ENCODE data around the gene MTA1.

MTA1 gene

DNA sequence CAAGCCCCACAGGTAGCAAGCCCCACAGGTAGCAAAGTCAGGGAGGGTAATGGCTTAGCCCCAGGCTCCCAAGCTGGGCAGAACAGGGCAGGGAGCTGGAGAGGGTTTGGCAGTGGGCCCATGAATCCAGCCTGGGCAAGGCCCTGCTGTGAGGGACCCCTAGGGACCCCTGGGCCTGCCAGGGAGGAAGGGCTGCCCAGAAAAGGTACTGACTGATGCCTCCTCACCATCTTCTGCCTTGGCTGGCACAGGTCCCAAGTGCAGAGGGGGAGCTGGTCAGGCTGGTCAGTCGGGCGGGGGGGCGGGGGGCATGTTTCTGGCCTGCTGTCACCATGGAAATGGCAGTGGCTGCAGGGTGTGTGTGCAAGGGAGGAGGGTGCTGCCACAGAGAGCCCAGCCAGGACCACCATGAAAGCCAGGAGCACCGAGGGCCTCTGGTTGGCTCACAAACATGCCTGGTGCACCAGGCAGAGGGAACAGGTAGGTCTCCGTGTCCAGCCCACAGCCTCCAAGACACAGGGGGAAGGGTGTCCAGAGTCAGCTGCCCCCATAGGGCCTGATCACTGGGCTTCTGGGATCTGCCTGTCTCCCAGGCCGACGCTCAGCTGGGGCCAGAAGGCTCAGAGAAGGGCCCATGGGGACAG is 53.5 kb downstream of the MTA1 start:
- H3K9me3 ChIP-seq (ENCODE audit: insufficient read depth, low read depth, low read length) = no peaks in the 10 kb centered on the region
- no peak overlapping the region for H3K9ac ChIP-seq (ENCODE audit: low read depth, low read length)
- H3K4me3 ChIP-seq (ENCODE audit: low read length) = peak overlapping the region; percentile 51; the same call in 1 of the 2 replicates
- H3K4me1 ChIP-seq (ENCODE audit: insufficient read depth, low read length) = peaks cover 3% of the 10 kb centered on the region; the same call in 1 of the 2 replicates
- no peak overlapping the region for H3K27ac ChIP-seq (ENCODE audit: low read length)
- H3K36me3 ChIP-seq (ENCODE audit: insufficient read depth, low read depth, low read length) = peaks cover 12% of the 10 kb centered on the region; the same call in 1 of the 2 replicates
- H3K27me3 ChIP-seq (ENCODE audit: insufficient read depth, low read length) = peaks cover 35% of the 10 kb centered on the region

DNA sequence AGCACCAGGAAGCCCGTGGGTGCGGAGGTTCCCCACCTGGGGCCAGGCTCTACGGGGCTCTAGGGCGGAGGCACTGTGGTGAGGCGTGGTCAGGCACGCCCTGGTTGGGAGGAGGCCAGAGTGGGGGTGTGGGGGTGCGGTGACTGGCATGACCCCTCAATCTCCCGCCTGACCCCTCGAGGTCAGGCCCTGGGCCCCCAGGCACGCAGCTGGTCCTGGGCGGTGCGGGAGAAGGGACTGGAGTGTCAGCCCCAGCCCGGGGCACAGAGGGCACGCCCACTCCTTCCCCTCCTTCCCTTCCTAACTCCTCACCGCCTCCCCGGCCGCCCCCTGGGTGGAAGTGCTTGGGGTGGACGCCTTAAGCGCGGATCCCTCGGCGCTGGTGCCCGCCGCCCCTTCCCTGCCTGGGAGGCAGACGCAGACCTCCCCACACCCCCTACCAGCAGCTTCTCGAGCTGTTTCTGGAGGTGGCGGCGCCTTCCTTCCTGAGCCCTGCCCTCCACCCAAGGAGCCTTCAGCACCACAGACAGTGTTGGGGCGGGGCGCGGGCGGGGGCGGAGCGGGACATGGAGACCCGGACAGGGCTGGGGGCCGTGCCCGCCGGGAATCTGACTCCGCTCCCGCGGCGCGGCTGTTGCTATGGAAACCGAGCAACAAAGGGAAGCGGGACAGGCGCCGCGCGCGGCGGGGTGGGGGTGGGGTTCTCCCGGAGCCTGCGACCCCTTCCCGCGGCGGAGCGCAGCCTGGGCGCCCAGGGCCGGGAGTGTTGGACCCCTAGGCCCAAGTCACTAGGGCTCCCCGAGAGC is 54.3 kb downstream of the MTA1 start:
- Histone ChIP-seq H3K27me3 (ENCODE audit: insufficient read depth, low read length) (peaks cover 42% of the 10 kb centered on the region), H3K4me1 (ENCODE audit: insufficient read depth, low read length) (peaks cover 3% of the 10 kb centered on the region; the same call in 1 of the 2 replicates), H3K9ac (ENCODE audit: low read depth, low read length) (no peak overlapping the region), H3K36me3 (ENCODE audit: insufficient read depth, low read depth, low read length) (peaks cover 6% of the 10 kb centered on the region; the same call in 1 of the 2 replicates), H3K4me3 (ENCODE audit: low read length) (peak overlapping the region; percentile 57; the same call in 1 of the 2 replicates), H3K27ac (ENCODE audit: low read length) (no peak overlapping the region), H3K9me3 (ENCODE audit: insufficient read depth, low read depth, low read length) (no peaks in the 10 kb centered on the region)

DNA sequence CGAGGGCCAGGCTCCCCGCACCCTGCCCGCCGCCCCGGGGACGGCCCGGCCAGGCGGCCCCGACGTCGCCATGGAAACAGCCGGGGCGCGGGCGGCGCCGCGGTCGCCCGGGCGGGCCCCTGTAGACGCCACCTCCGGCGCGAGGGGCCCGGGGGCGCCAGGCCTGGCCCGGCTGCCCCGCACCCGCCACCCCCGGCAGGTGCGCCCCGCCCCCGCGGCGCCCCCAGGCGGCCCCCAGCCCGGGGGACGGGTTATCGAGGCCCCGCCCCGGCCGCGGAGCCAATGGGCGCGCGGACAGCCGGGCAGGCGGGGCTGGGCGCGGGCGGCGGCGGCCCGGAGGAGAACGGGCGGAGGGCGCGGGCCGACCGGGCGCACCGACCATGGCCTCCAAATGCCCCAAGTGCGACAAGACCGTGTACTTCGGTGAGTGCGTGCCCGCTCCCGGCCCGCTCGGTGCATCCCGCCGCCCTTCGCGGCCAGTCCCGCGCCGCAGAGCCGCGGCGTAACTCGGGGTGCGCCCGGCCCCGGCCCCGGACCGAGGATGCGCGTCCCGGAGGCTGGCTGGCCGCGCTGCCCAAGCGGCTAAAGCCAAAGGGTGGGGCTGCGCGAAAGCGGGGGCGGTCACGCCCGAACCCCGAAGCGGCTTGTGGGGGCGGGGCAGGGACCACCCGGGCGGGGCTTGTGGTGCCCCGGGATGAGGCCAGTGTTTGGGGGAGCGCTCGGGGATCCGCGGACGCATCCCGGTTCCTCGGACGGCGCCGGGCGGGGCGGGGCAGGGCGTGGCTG is 55.0 kb downstream of the MTA1 start, which contains the start of gene CRIP2:
Gene CRIP2 (plus strand): TSS at position 339 of the 786 bp plus-strand sequence. CDS start 42 bp downstream, at position 381.
- no peaks in the 10 kb centered on the region for H3K9me3 ChIP-seq (ENCODE audit: insufficient read depth, low read depth, low read length)
- peaks cover 50% of the 10 kb centered on the region for H3K27me3 ChIP-seq (ENCODE audit: insufficient read depth, low read length)
- H3K4me3 ChIP-seq (ENCODE audit: low read length) = peak within 1 kb of the TSS; percentile 58; the same call in 1 of the 2 replicates
- H3K4me1 ChIP-seq (ENCODE audit: insufficient read depth, low read length) = peaks cover 3% of the 10 kb centered on the region; the same call in 1 of the 2 replicates
- H3K27ac ChIP-seq (ENCODE audit: low read length) = no peak within 1 kb of the TSS
- peak within 1 kb of the TSS; percentile 15; the same call in 1 of the 2 replicates for H3K9ac ChIP-seq (ENCODE audit: low read depth, low read length)
- no peaks in the 10 kb centered on the region; the same call in 1 of the 2 replicates for H3K36me3 ChIP-seq (ENCODE audit: insufficient read depth, low read depth, low read length)

DNA sequence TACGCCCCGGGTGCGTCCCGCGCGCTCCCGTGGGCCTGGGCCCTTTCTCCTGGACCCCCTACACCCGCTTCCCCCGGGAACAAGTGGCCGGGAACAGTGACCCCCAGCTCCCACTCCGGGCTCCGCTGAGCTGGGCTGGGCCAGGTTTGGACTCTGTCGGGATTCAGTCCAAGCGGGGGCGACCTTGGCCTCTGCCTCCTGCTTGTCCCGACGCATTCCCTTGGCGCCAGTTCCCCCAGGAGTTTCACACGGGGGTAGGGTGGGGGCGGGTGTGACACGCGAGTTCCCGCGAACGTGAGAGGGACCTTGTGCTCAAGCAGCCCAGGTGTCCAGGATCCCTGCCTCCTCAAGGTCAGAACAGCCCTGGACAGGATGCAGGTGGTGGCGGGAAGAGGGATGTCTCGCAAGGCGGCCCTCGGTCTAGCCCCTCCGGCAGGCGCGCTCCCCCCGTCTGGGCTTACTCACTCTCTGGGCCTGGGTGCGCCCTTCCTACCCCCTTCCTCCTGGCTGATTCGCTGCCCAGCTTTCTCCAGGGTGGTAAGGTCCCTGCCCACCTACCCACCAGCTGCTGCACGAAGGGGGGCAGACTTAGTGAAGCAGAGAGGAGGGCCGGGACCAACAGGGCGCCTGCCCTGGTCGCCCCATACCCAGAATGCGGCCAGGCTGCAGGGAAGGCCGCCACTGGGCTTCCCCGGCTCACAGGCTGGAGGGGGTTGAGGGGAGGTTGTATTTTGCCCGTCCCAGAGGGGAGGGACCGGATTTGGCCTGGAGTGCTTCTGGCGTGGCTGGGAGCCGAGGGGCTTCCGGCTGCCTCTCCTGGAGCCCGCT is 55.9 kb downstream of the MTA1 start:
- H3K27me3 ChIP-seq (ENCODE audit: insufficient read depth, low read length) = peaks cover 58% of the 10 kb centered on the region
- H3K36me3 ChIP-seq (ENCODE audit: insufficient read depth, low read depth, low read length) = no peaks in the 10 kb centered on the region; the same call in 1 of the 2 replicates
- H3K9ac ChIP-seq (ENCODE audit: low read depth, low read length) = peak overlapping the region; percentile 15; the same call in 1 of the 2 replicates
- H3K4me1 ChIP-seq (ENCODE audit: insufficient read depth, low read length) = peaks cover 3% of the 10 kb centered on the region; the same call in 1 of the 2 replicates
- H3K9me3 ChIP-seq (ENCODE audit: insufficient read depth, low read depth, low read length) = no peaks in the 10 kb centered on the region
- no peak overlapping the region for H3K27ac ChIP-seq (ENCODE audit: low read length)
- H3K4me3 ChIP-seq (ENCODE audit: low read length) = peak overlapping the region; percentile 58; the same call in 1 of the 2 replicates

DNA sequence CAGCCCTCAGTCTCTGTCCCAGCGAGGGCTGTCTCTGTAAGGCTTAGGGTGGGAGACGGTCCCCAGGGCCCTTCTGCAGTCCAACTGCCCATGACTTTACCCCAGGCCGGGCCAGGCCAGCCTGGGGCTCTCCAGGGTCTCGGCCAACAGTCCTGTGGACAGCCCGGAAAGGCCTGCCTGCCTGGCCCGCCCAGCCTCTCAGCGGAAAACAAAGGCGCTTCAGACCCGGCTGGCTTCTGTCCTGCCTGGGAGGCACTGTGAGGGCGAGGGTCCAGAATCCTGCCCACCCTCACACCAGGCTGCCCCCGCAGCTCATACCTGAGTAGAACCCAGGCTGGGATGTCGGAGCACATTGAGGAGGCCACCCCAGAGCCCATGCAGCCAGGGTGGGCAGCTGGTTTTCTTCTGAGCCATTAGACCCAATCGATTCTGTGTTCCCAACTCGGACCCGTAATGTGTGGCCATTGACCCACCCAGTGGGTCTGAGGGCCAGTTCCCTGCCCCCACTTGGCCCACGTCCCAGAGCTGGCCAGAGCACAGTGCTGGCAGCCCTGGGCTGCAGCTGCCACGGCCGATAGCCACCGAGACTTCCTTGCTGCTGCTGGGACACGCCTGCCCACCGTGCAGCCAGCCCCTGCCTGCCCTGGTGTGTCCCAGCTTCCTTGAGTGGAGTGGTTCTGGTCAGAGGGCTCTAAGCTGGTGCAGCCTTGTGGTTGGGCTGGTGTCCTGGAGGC is 56.6 kb downstream of the MTA1 start:
- Histone ChIP-seq H3K9ac (ENCODE audit: low read depth, low read length) (peak overlapping the region; percentile 15; the same call in 1 of the 2 replicates), H3K27me3 (ENCODE audit: insufficient read depth, low read length) (peaks cover 66% of the 10 kb centered on the region), H3K27ac (ENCODE audit: low read length) (no peak overlapping the region), H3K36me3 (ENCODE audit: insufficient read depth, low read depth, low read length) (no peaks in the 10 kb centered on the region), H3K9me3 (ENCODE audit: insufficient read depth, low read depth, low read length) (no peaks in the 10 kb centered on the region), H3K4me3 (ENCODE audit: low read length) (peak overlapping the region; percentile 58; the same call in 1 of the 2 replicates), H3K4me1 (ENCODE audit: insufficient read depth, low read length) (peaks cover 3% of the 10 kb centered on the region; the same call in 1 of the 2 replicates)

DNA sequence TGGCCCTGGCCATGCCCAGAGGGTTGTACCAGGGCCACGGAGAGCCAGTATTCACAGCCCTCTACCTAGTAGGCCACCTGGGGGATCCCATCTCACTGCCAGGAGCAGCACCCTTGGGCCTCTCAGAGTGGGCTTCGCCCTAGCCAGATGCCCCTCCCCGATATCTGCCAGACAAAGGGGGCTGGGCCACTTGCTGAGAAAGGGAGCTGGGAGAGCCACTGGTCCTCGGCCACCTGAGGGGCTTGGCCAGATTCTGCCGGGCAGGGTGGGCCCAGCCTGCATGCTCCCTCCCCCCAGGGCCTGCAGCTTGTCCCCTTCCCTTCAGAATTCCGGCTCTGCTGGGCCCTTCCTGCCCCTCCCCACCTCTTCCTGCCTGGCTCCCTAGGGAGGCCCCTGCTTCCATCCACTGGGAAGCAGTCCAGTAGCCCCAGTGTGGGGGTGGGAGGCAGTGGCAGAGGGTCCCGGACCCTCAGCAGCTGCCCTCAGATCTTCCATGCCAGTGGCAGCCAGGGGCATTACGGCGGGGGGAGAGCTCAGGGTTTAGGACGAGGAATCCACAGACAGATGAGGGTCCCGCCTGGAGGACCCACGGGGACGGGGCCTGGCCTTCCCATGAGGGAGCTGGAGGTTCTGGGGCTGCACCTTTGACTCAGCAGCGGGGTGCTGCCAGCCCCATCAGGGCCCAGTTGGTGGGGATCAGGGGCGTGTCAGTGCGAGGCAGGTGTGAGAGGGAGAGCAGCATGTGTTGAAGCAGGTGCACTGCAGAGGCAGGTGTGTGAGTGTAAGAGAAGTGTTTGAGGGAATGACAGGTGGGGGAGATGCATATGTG is 57.4 kb downstream of the MTA1 start:
- Histone ChIP-seq H3K4me1 (ENCODE audit: insufficient read depth, low read length) (peaks cover 3% of the 10 kb centered on the region; the same call in 1 of the 2 replicates), H3K27me3 (ENCODE audit: insufficient read depth, low read length) (peaks cover 74% of the 10 kb centered on the region), H3K9ac (ENCODE audit: low read depth, low read length) (no peak overlapping the region), H3K36me3 (ENCODE audit: insufficient read depth, low read depth, low read length) (no peaks in the 10 kb centered on the region), H3K9me3 (ENCODE audit: insufficient read depth, low read depth, low read length) (no peaks in the 10 kb centered on the region), H3K4me3 (ENCODE audit: low read length) (no peak overlapping the region), H3K27ac (ENCODE audit: low read length) (no peak overlapping the region)

DNA sequence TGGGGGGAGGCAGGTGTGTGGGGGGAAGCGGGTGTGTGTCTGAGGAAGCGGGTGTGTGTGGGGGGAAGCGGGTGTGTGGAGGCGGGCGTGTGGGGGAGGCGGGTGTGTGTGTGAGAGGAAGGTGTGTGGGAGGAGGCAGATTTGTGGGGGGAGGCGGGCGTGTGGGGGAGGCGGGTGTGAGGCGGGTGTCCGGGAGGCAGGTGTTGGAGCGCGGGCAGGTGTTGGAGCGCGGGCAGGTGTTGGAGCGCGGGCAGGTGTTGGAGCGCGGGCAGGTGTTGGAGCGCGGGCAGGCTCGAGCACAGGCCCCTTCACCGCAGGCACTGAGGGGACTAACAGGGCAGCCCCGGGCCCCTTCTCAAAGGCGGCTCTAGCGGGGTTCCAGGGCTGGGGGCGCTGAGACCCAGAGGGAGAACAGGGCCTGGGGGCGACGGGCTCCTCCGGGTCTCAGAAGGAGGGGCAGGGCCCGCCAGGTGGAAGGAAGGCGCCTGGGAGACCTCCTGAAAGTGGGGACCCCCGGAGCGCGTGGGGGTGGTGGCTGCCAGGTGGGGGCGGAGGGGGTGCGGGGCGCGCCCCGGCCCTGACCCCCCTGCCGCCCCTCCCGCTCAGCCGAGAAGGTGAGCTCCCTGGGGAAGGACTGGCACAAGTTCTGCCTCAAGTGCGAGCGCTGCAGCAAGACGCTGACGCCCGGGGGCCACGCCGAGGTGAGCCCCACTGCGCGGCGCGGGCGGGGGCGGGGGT is 58.2 kb downstream of the MTA1 start:
- H3K27me3 ChIP-seq (ENCODE audit: insufficient read depth, low read length) = peaks cover 82% of the 10 kb centered on the region
- no peak overlapping the region for H3K4me3 ChIP-seq (ENCODE audit: low read length)
- H3K27ac ChIP-seq (ENCODE audit: low read length) = no peak overlapping the region
- H3K36me3 ChIP-seq (ENCODE audit: insufficient read depth, low read depth, low read length) = no peaks in the 10 kb centered on the region
- H3K9me3 ChIP-seq (ENCODE audit: insufficient read depth, low read depth, low read length) = no peaks in the 10 kb centered on the region
- H3K4me1 ChIP-seq (ENCODE audit: insufficient read depth, low read length) = peaks cover 3% of the 10 kb centered on the region; the same call in 1 of the 2 replicates
- no peak overlapping the region for H3K9ac ChIP-seq (ENCODE audit: low read depth, low read length)

DNA sequence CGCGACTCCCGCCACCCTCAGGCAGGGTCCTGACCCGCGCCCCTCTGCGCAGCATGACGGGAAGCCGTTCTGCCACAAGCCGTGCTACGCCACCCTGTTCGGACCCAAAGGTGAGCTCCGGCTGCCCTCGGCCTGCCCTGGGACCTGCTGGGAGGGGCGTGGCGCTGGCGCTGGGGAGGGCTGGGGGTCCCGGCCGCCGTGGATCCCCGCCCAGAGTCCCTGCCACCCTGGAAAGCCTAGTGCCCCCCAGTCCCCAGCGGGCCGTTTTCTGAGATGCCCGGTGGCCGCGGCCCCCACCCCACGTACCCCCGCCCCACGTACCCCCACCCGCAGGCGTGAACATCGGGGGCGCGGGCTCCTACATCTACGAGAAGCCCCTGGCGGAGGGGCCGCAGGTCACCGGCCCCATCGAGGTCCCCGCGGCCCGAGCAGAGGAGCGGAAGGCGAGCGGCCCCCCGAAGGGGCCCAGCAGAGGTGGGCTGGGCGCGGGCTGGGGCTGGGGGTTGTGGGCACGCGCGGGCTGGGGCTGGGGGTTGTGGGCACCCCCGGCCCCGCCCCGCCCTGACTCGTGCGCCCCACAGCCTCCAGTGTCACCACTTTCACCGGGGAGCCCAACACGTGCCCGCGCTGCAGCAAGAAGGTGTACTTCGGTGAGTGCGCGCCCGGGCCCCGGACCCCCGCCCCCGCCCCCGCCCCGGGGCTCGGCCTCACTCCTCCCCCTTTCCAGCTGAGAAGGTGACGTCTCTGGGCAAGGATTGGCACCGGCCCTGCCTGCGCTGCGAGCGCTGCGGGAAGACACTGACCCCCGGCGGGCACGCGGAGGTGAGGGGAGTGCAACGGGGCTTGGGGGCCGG is 59.0 kb downstream of the MTA1 start:
- Histone ChIP-seq H3K9ac (ENCODE audit: low read depth, low read length) (no peak overlapping the region), H3K36me3 (ENCODE audit: insufficient read depth, low read depth, low read length) (no peaks in the 10 kb centered on the region), H3K4me3 (ENCODE audit: low read length) (no peak overlapping the region), H3K9me3 (ENCODE audit: insufficient read depth, low read depth, low read length) (no peaks in the 10 kb centered on the region), H3K27me3 (ENCODE audit: insufficient read depth, low read length) (peaks cover 88% of the 10 kb centered on the region), H3K4me1 (ENCODE audit: insufficient read depth, low read length) (peaks cover under 1% of the 10 kb centered on the region; the same call in 1 of the 2 replicates), H3K27ac (ENCODE audit: low read length) (no peak overlapping the region)

Data from iPS-20b (cell line).